GM12872 (cell line): ENCODE results near the gene FUT3.

Experiments used
- CTCF ChIP-seq: IDR thresholded peaks from 3 replicates; pipeline ENCODE4 v1.5.1; 2011; ENCODE audit warnings: low read depth, mild to moderate bottlenecking, low read length, moderate library complexity; ENCODE audit not compliant: insufficient read depth

The FUT3 gene

GRCh38 chr19:5814852-5815246 is 36.4 kb downstream of the FUT3 start:
- no peak for TF ChIP-seq CTCF

GRCh38 chr19:5814123-5814851 is 37.0 kb downstream of the FUT3 start:
- no peak for TF ChIP-seq CTCF

GRCh38 chr19:5811117-5811516 is 40.1 kb downstream of the FUT3 start:
- TF ChIP-seq CTCF, result no peak

- no peak for TF ChIP-seq CTCF
These were observed 41.8 kb downstream of the FUT3 start for GRCh38 chr19:5809469-5809868.

- TF ChIP-seq CTCF, result no peak
These were observed 42.2 kb downstream of the FUT3 start for GRCh38 chr19:5809053-5809452.

GRCh38 chr19:5808120-5808816 is 43.0 kb downstream of the FUT3 start:
- no peak for TF ChIP-seq CTCF

GRCh38 chr19:5806905-5807304 is 44.3 kb downstream of the FUT3 start:
- TF ChIP-seq CTCF, result no peak
